GM19452 (cell line): ENCODE results near the gene BNC2.

Experiments used
- ATAC-seq: cut with Tn5 transposase; IDR thresholded peaks from one replicate; pipeline ENCODE4 v1.9.1; 2021; ENCODE audit not compliant: unreplicated experiment

Gene BNC2

DNA sequence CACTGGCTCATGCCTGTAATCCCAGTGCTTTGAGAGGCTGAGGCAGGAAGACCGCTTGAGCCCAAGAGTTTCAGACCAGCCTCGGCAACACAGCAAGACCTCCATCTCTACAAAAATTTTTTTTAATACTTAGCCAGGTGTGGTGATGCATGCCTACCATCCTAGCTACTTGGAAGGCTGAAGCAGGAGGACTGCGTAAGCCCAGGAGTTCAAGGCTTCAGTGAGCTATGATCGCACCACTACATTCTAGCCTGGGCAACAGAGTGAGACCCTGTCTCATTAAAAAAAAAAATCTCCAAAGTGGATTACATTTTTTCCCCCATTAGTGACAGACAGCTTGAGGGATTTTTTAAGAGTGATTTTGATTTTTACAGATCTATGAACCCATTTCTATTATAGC is 230.8 kb downstream of the BNC2 start:
- ATAC-seq = no peak

DNA sequence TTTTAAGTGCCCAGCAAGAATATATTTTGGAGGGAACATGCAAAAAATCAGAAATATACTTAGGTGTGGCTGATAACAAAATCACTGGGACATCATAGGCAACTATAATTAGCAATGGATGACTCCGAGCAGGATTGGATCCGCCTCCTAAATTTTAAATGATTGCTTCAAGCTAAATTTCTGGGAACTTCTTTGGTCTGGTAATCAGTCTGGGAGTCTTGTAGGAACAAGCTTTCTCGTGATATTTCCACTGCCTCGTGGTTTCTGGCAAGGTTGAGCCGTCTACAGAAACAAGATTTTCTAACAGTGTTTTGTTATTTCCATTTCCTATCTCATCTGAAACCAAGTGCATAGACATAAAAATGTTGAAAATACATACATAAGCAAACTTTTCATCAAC is 232.6 kb downstream of the BNC2 start:
- ATAC-seq = no peak

DNA sequence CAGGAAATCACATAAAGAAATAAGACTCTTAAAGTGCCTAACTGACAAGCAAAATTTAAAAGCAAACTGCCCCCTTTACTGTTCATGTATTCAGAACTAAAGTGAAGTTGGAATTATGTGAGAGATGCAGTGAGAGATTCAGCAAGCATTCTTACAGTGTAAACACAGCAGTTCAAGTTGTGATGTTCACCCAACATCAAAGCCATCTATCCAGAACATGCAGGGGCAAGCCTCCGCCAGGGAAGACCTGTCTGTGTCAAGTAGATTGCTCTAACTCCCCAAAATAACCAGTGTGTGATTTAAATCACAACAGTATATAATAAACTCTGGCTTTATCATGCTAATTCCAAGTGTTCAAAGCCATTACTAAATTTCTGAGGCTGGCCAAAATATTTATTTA is 233.3 kb downstream of the BNC2 start:
- no peak for ATAC-seq

DNA sequence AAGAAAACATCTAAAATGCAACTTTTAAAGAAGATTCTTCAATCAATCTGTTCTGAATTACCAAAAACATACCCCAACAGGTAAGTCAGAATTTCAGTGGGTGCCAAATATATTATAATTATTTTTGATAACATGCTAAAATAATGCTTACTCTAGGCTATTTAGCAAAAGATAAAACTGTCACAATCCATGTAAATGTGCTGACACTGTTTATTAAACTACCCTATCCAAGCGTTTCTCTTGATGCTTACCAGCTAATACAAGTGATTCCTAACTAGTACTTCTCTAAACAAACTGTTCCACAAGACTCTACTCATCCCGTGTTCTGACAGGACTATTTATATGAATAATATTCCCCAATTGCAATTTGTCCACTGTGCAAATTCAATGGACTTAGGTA is 236.7 kb downstream of the BNC2 start:
- no peak for ATAC-seq

DNA sequence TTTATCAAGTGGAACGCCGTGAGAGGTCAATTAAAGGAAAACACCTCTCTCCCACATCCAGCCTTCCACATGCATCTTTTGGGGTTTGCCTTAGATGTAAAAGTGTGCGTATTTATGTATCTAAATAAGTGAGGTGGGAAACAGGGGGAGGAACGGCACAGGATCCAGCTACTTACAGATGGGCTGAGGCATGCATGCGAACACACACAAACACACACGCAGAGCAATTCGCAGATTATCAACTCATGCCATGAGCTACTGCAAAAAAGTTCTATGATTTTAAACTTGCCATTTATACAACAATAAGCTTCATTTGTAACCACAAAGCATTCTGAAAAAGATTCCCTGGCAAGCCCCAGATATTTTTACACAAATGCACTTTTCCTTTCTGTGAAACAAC is 242.1 kb downstream of the BNC2 start:
- ATAC-seq = no peak

DNA sequence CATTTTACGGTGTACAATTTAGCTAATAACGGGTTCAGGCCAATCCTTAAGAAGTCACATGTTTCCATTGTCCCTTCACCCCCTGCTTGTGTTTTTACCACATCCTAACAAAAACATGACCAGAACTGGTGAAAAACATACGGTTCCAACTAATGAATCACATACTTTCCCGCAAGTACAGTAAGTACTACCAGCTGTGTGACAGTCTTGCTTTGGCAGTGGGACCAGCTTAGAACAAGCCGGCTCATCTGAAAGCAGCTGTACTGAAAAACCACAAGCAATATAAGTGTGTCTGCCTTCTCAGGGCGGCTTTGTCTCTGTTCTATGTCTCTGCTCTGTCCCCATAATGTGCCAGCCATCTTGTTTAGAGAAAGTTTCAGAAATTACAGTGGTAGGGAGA is 242.5 kb downstream of the BNC2 start:
- no peak for ATAC-seq

DNA sequence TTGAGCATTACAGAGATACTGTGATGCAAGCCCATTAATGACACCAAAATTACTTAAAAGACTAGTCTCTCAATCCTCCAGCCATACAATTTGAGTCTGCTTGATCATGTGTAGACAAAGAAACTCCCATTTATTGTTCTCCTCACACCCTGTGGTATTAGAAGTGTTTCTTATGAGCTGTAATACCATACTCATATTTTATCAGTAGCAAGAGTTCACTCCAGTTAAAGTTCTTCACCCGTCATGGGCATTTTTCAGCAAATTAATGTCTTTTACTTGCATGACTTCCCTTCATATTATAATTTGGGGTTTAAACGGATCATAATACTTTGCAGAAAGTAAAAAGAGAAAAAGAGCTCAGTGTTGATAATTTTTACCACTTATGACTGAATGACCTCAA is 242.9 kb downstream of the BNC2 start:
- no peak for ATAC-seq

DNA sequence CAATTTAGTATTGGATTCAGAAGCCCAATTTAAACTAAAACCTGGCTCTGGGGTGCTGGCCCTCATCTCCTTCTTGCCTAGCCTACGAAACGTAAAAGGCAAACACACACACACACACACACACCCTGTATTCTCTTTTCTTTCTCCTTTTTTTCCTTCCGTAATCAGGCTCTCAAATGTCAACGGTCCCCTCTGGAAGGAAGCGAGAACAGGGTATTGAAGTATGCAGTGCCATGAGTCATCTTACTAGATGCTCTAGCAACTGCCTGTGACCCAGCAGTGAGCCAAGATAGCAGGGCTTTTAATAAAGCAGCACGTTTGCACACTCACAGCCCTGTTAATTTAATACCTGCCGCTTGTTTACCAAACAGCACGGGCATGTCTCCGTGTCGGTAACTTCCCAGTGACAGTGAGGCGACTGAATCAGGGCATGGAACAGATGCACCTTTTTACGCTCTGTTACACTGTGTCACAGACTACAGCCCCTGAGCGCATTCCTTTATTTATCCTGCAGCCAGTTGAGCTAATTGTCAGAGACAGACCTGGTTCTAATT is 243.8 kb downstream of the BNC2 start:
- ATAC-seq = no peak

DNA sequence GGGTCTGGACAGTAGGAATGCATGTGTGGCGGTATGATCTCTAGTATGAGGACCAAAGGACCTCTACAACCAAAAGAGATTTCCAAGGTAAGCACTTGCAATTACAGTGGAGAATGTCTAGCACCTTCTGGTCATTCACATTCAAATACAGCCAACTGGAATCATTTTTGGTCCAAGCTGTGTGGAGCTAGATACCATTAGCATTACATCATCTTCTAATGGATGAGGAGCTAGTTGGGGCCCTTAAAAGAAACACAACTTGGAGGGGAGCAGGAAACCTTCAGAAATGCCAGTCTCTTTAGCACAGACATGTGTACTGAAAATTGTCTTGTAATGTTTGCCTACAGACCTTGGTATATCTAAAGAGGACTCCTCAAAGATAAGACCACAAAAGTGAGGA is 244.7 kb downstream of the BNC2 start:
- no peak for ATAC-seq

DNA sequence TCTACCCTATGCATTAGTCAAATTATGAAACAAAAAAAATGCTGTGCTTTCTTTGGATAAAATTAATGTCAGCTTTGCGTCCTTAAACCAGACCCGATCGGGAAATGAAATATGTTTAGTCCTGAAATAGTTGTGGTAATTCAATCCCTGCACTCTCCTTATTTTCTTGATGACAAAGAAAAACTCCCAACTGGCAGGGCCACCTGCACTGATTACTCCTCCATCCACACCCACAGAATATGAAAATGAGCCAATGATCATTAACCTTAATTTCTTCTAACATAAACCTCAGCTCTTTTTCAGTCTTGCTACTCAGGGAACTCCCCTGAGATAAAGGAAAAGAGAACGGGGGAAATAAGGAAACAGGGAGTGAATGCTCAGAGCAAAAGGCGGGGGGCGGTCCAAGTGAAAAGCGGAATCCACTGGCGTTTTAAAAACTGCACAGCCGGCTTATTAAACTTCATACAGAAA is 245.3 kb downstream of the BNC2 start:
- no peak for ATAC-seq

DNA sequence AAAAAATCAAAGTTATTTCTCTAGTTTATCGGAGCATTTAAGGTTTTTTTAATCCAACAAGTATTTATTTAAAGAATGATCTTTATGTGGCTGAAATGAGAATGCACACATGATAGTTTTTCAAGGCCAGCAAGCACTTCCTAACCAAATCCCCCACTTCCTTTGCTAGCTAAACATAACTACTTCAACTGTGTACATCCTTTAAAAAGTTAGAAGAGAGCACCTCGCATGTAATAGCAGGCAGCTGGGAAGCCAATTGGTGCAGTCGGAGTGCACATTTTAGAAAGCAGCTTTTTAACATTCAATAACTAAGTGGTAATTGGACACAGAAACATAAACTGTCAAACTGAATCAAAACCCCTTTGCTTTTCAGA is 245.7 kb downstream of the BNC2 start:
- no peak for ATAC-seq

DNA sequence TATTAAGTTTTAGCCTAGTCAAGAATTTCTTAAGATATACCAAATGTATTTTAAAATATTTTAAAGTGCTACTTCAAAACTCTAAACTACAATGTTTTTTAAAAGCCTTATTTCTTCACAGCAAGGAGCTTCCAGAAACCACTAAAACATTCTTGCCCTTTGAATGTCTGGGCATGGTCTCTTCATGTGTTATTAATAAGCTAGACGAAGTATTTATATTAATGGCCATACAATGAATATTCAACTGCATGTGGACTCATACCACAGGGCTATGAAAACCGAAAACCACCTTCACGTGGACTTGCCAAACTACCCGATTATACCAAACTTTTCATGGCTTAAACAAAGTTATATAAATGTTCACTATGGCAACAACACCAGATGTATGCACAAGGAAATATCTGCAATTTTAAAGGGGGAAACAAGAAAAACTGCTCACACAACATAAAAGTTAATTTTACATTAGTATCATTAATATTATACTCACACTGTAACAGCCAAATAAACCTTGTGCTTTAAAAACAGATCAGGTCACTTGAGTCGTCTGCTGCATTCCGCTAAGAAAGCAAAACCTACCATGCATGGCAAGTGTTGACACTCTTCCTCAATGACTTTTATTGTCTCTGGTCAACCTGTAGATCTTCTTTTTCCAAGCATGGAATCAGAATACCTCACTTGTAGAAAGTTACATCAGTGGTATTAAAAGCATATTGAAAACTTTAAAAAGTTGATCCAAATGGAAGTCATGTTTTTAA is 246.3 kb downstream of the BNC2 start:
- ATAC-seq = no peak

DNA sequence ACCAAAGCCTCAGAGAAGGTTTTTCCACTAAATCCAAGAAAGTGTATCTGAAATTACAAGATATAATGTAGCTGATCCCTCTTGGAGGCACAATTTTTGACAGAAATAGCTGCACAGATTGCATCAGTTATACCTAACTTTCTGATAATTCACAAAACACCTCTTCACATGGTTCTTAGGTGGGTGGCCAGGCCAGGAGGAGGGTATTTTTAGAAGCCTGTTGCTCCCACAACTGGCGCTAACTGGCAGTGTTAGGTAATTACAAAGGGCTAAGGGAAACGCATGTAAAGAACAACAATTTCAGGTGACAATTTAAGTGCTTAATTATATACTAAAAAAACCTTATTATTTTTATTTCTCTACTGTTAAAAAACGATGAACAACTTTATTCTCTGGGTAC is 247.9 kb downstream of the BNC2 start:
- ATAC-seq = no peak

DNA sequence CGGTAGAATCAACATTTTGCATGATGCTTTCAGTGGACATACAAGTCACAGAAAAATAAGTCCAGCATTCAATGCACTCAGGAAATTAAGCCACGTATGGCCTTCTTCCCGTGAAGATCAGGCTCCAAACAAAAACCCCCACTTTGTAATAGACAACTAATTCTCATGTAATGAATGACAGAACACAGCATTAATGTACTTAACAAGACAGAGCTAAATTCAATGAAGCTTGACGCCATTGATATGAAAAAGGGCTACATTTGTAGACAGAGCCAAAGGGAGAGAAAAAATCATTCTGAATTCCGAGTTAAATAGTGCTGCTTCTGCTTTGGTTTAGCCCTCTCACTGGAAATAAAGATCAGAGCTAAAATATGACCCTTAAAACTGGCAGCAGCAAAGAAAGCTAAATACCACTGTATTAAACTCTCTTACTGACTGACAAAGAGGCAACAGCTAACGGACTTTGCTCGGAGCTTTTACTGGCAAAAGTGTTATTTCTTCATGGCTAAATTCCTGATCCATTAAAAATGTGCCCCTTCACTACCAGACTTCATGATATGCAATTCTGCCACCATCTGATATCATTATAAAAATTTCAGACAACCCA is 250.5 kb downstream of the BNC2 start:
- no peak for ATAC-seq

DNA sequence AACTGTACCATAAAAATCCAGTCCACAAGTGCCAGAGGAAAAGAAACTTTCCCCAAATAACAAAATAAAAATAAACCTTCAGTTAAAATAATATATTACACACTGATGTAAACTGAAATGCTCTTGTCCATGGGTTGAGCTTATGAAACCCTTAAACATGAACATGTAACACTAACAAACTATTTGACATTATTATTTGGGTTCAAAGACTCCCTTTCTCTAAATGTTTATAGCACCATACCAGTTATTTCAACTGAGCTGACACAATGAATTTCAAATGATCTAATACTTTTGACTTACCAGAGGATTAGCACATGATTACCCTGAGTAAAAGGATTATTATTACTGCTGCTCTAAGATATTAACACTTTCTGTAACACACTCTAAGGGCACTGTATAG is 251.1 kb downstream of the BNC2 start:
- ATAC-seq = no peak

DNA sequence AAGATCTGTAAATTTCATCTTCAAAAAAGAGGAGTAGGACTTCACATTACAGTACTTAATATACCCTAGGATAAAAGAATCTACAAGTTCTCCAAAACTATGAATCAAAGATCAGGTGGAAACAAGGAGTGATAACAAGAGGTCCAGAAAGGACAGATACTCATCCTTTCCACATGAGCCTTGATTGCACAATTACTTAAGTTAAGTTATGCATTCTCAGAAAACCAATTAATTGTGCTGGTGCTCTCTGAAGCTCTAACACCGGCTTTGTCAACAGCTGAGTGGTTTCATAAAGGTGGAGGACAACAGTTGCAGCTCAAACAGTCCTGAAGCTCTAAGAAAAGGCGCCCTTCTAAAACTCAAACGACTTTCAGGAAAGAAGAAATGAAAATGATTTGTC is 251.9 kb downstream of the BNC2 start:
- ATAC-seq = no peak

DNA sequence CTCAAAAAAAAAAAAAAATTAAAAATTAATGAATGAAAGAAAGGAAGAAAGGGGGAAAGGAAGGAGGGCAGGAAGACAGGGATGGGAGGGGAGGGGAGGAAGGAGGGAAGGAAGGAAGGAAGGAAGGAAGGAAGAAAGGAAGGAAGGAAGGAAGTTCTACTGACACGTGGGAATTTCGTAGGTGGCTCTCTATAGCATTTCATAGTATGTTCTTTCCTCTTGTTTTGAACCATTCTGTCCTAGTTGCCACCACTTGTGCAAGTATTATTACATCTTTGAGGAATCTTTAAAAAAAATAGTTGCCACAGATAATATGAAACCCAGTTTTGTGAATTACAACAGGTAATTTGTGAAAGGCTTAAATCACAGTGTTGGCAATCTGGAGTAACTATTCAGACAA is 253.8 kb downstream of the BNC2 start:
- no peak for ATAC-seq

DNA sequence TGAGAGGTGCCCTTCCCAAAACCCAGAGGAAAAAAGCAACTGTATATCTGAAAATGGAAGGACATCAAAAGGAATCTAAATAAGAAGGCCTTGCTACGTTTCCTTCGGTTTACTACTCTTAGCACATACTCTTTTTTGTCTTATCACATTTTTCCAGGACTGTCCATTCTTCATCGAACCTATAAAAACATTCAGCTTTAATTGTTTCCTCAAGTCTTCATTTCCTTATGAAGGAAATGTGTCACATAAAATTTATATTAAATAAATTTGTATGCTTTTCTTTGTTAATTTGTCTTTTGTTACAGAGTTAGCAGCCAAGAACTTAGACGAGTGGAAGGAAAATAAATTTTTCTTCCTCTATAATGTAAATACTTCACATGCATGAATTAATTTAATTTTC is 255.0 kb downstream of the BNC2 start:
- no peak for ATAC-seq

DNA sequence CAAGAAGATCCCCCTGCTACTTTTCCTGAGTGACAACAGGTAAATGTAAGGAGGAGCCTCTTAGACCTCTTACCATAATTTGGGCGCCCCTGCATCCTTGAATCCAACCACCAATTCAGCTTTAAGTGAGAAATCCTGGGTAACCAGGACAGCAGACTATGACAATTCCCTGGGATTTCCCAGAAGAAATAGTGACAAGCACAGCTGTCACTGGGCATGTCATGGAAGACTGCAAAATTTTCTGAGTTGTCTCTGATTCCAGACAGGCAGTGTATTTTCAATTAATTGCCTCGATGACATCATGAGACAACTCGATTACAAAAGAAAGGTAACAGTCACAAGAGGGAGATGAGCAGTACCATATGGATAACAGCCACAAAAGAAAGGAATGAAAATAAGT is 256.9 kb downstream of the BNC2 start:
- ATAC-seq = no peak

DNA sequence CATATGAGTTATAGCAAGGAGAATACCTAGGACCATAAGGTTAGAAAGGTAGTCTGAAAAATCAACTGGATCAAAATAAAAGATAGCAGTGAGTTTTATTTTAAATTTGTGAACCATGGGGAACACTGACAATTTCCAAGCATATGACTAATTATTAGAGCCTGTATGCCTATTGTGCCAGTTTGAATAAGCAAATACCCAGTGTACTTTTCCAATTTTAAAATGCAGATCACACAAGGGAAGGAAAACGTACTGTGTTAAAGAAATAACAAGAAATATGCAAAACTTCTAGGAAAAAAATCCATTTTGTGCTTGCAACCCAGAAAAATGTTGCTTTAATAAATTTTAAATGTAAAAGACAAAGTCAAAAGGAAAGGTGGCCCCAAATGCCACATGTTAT is 257.4 kb downstream of the BNC2 start:
- ATAC-seq = no peak

DNA sequence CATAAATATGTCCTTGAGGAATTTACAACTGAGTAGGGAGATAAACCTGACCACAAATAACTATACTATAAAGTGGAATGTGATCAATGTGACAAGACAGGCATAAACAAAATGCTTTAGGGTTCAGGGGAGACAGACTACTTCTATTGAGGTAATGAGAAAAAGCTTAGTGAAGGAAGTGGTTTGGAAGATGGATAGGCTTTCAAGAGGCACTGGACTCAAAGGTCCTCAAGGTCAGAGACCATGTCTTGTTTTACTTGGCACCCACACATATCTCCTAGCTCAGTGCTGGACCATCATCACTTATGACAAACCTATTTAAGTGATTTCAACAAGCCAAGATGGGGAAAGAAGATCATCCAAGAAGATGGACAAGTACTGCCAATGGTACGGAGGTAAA is 257.8 kb downstream of the BNC2 start:
- no peak for ATAC-seq

DNA sequence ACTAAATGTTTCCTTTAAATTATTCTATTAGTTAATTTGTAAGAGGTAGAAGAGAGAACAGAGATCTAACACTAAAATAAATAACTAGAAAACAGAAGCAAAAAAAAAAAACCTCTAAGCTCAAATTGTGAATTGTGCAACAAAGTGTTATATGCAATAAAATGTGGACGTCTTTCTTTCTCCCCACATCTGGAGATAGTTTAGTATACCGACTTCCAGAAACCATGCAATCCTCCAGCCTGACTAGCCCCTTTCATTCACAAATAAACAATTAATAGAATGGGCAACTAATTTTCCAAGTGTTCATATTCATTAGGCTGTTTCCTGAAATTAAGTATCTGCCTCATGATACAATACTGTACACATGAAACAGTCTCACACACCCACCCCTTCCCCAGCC is 258.5 kb downstream of the BNC2 start:
- ATAC-seq = no peak

DNA sequence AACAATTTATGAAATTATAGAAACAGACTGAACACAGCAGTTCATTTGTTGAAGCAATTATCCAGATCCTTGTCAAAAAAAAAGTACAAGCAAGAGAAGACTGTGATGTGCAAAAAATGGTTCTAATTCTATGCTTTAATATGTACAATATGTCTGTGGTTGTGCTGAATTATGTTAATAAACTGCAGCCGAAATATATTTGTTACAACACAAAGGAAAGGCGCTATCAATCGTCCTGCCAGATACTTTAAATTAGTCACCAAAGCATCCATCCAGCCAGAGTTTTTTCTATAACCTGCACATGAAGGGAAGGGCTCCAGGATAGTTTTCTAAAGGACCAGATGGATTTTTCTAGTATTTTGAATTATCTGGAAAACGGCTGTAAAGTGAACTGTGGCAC is 259.5 kb downstream of the BNC2 start:
- ATAC-seq = no peak
